C4-2B (cell line): ENCODE measurements around the gene DHDDS.

Experiments used
- ZFX ChIP-seq: fragments of 450-650 bp; IDR thresholded peaks from 2 replicates; pipeline ENCODE4 v1.6.1; 2017
- TF ChIP-seq, protein P1 (sequence below): fragments of 450-650 bp; conservative IDR thresholded peaks from 2 replicates; pipeline ENCODE4 v1.5.1; 2017; ENCODE audit warnings: mild to moderate bottlenecking

- TF ChIP-seq, protein P1, sequence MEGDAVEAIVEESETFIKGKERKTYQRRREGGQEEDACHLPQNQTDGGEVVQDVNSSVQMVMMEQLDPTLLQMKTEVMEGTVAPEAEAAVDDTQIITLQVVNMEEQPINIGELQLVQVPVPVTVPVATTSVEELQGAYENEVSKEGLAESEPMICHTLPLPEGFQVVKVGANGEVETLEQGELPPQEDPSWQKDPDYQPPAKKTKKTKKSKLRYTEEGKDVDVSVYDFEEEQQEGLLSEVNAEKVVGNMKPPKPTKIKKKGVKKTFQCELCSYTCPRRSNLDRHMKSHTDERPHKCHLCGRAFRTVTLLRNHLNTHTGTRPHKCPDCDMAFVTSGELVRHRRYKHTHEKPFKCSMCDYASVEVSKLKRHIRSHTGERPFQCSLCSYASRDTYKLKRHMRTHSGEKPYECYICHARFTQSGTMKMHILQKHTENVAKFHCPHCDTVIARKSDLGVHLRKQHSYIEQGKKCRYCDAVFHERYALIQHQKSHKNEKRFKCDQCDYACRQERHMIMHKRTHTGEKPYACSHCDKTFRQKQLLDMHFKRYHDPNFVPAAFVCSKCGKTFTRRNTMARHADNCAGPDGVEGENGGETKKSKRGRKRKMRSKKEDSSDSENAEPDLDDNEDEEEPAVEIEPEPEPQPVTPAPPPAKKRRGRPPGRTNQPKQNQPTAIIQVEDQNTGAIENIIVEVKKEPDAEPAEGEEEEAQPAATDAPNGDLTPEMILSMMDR = no peak
- TF ChIP-seq ZFX = no peak
These were observed 27.5 kb downstream of the DHDDS start for GRCh38 chr1:26459573-26460031.
